Transverse colon (tissue), 4 donors: ENCODE data around the gene CFAP61. TPM values are rescaled to one million over a fixed set of nuclear protein-coding genes. Genes with fewer than 3 reads are reported as not detected.

Experiments used
- DNase-seq: peaks from one replicate; pipeline ENCODE4 v3.0.0-alpha.2; 2019
- H3K27ac ChIP-seq, 4 donors: fragments of 200-600 bp; sonication (generic); 2 replicates each; pipeline ENCODE4 v1.5.1; 2016 to 2018; ENCODE audit warnings: inconsistent platforms in 4 of 4
- H3K27me3 ChIP-seq: fragments of 200-600 bp; sonication (generic); 2 replicates; pipeline ENCODE4 v1.5.1; 2017; ENCODE audit warnings: inconsistent platforms
- H3K36me3 ChIP-seq, 4 donors: fragments of 200-600 bp; sonication (generic); 2 replicates each; pipeline ENCODE4 v1.5.1; 2017 to 2019; ENCODE audit warnings: inconsistent platforms in 4 of 4
- H3K4me1 ChIP-seq, 4 donors: fragments of 200-600 bp; sonication (generic); 2 replicates each; pipeline ENCODE4 v1.5.1; 2017 to 2020; ENCODE audit warnings: inconsistent platforms in 4 of 4
- H3K4me3 ChIP-seq, 4 donors: fragments of 200-600 bp; sonication (generic); 1 replicate in 1 of 4; 2 replicates in 3 of 4; pipeline versions ENCODE4 v1.5.1 to v1.6.1; 2017 to 2019; ENCODE audit warnings: inconsistent platforms in 4 of 4
- H3K9me3 ChIP-seq, 2 donors: fragments of 200-600 bp; sonication (generic); 2 replicates each; pipeline ENCODE4 v1.5.1; 2017 to 2019; ENCODE audit warnings: inconsistent platforms in 2 of 2
- EP300 ChIP-seq: sonication (generic); formaldehyde crosslinking; IDR thresholded peaks from one replicate; pipeline ENCODE4 v1.6.1; 2017; ENCODE audit warnings: antibody characterized with exemption, low read depth
- POLR2A ChIP-seq: fragments of 450-650 bp; IDR thresholded peaks from one replicate; pipeline ENCODE4 v1.6.1; 2016; ENCODE audit warnings: antibody characterized with exemption, mild to moderate bottlenecking, moderate library complexity
- POLR2AphosphoS5 ChIP-seq, 3 donors: sonication (generic); formaldehyde crosslinking; IDR thresholded peaks; one replicate each; pipeline ENCODE4 v1.6.1; 2016; ENCODE audit warnings: antibody characterized with exemption in 3 of 3
- WGBS, 2 donors: methylation state at CpG; one replicate each; pipeline ENCODE4 v1.1.5; 2018; ENCODE audit warnings: low coverage in 1 of 2; 5-methylcytosine and 5-hydroxymethylcytosine counted together
- in situ Hi-C, 4 donors: fragments of 200-750 bp; cut with MboI; loops; one replicate each; pipeline versions ENCODE4 v1.15.0 to v1.15.1; 2017; ENCODE audit warnings: low sequenced_read_pairs in 3 of 4, low pct_ligation_motif_present in 1 of 4, low pct_unique_long_range_greater_than_20kb in 1 of 4
- intact Hi-C: fragments of 100-400 bp; cut with DNase I; formaldehyde crosslinking; loops from one replicate; pipeline ENCODE4 v1.15.1; 2023; ENCODE audit warnings: low total_unique reads
- total RNA-seq, 4 donors: library from RNA; depleted of rRNA; stranded (reverse); fragments of >200 nt; gene quantifications; one replicate each; pipeline ENCODE4 v1.1.0, GENCODE V29; 2016
- TF ChIP-seq, protein P1 (sequence below), 5 experiments: fragments of 200-600 bp in 3 of 5; fragments of 450-650 bp in 2 of 5; sonication (generic) in 3 of 5; IDR thresholded peaks; 1 replicate in 2 of 5; 2 replicates in 3 of 5; pipeline ENCODE4 v1.5.1; 2016 to 2017; ENCODE audit warnings: antibody characterized with exemption in 5 of 5, inconsistent platforms in 3 of 5, mild to moderate bottlenecking in 2 of 5, moderate library complexity in 1 of 5

The CFAP61 gene
- total RNA-seq, 4 donors from 2014 or later, result 0.27 TPM; not detected in 3

DNA sequence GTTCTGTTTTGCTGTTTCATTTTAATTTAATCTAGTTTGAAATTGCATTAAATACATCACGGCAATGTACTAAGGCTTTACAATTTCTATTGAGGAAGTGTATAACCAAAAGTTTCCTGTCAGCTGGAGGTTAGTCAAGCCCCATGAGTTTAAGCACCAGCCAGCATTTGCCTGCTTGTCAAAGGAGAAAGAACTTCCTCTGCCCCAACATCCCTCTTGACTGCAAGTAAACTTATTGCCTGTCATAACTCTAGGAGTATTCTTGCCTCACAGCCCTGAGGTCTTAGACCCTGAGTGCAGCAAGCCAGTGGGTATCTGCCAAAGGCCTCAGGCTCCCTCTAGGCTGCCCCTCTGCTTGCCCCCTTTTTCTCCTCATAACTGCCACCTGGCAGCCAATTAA lies 208.8 kb downstream of the CFAP61 start:
- Histone ChIP-seq H3K9me3 (no peaks in the 10 kb centered on the region), H3K27ac (peak overlapping the region in 1 of 4 donors; percentile 27), H3K4me1 (no peaks in the 10 kb centered on the region), H3K36me3 (no peaks in the 10 kb centered on the region), H3K27me3 (no peaks in the 10 kb centered on the region), H3K4me3 (no peak overlapping the region)
- intact Hi-C loops (no loop called here), in situ Hi-C loops (no loop called here)
- TF ChIP-seq POLR2AphosphoS5 (IDR thresholded peaks at IDR 0.05) (no peak), POLR2A (no peak), EP300 (no peak)
- TF ChIP-seq, protein P1, sequence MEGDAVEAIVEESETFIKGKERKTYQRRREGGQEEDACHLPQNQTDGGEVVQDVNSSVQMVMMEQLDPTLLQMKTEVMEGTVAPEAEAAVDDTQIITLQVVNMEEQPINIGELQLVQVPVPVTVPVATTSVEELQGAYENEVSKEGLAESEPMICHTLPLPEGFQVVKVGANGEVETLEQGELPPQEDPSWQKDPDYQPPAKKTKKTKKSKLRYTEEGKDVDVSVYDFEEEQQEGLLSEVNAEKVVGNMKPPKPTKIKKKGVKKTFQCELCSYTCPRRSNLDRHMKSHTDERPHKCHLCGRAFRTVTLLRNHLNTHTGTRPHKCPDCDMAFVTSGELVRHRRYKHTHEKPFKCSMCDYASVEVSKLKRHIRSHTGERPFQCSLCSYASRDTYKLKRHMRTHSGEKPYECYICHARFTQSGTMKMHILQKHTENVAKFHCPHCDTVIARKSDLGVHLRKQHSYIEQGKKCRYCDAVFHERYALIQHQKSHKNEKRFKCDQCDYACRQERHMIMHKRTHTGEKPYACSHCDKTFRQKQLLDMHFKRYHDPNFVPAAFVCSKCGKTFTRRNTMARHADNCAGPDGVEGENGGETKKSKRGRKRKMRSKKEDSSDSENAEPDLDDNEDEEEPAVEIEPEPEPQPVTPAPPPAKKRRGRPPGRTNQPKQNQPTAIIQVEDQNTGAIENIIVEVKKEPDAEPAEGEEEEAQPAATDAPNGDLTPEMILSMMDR (IDR thresholded peaks at IDR 0.05), result no peak
- 37 to 75% methylated on average over 1 of the region's 1 CpG for WGBS, 2 donors
- no peak for DNase-seq

DNA sequence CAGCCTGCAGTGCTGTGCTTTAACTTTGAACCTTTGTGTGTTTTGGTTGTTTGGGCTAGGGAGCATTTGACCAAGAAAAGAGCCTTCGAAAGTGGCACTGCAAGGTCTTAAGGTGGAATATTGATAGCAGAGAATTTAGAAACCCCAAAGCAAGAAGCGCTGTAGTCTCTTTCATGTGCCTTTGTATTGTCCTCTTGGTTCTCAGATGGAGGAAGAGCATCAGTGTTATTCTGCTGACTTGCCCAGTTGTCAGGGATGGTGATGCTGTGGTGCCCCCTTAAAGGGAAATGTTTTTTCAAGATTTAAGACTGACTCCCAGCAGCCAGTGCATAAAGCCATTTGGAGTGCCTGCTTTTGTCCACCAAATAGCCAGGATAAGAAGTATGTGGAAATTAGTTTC lies 212.9 kb downstream of the CFAP61 start:
- no peak for DNase-seq
- Histone ChIP-seq H3K36me3 (no peaks in the 10 kb centered on the region), H3K9me3 (no peaks in the 10 kb centered on the region), H3K27ac (no peak overlapping the region), H3K4me1 (no peaks in the 10 kb centered on the region), H3K27me3 (no peaks in the 10 kb centered on the region), H3K4me3 (no peak overlapping the region)
- intact Hi-C loops, result no loop called here
- in situ Hi-C loops, result no loop called here
- TF ChIP-seq POLR2AphosphoS5 (IDR thresholded peaks at IDR 0.05) (no peak), POLR2A (no peak), EP300 (no peak)
- TF ChIP-seq, protein P1 (IDR thresholded peaks at IDR 0.05), result no peak
- 41 to 57% methylated on average over 2 of the region's 2 CpGs for WGBS, 2 donors

DNA sequence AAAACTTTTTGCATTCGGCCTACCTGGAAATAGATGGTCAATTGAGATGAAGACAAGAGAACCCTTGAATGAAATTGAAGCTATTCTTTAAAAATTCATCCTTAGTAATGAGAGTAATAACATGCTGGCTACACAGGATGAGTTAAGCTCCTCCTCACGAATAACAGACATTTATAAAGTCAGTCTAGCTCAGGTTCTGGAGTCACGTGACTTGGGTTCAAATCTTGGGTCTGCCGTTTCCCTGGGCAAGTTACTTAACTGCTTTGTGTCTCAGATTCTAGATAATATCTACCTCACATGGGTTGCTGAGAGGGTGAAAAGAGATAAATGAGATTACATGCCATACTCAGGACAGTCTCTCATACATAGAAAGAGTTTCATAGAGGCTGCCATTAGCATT lies 214.2 kb downstream of the CFAP61 start:
- Histone ChIP-seq H3K4me1 (no peaks in the 10 kb centered on the region), H3K36me3 (no peaks in the 10 kb centered on the region), H3K9me3 (no peaks in the 10 kb centered on the region), H3K27ac (no peak overlapping the region), H3K27me3 (no peaks in the 10 kb centered on the region), H3K4me3 (no peak overlapping the region)
- WGBS, 2 donors, result 79 to 86% methylated on average over 3 to 4 of the region's 4 CpGs
- no peak for TF ChIP-seq POLR2AphosphoS5 (IDR thresholded peaks at IDR 0.05)
- no peak for TF ChIP-seq EP300
- DNase-seq, result no peak
- intact Hi-C loops, result no loop called here
- in situ Hi-C loops, result no loop called here

DNA sequence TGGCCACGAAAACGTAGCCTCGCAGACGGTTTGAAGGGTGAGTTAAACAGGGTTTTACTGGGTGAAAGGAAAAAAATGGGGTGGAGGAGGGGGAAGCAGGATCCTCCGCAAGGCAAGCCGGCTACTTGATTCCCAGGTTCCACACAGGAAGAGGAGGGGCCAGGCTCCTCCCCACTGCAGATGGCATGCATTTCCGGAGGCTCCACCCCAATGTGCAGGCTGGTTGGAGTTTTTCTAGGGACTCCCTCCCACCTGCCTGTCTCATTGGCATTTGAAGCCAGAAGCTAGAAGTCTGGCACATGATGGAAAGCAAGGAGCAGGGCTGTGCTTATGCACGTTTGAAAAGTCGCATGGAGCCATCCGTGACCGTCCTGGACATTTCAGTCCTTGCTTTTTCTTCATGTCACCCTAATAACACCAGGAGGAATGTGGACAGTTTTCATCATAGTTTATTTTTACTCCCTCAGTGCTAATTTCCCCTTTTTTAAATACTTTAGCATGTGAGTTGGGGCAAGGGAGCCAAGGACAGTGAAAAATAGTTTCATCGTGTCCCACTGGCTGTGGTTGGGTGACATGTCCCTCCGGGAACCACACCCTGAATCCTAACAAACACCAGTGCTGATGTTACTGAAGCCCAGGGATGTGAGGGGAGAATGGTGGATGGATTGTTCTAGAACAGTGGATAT lies 215.5 kb downstream of the CFAP61 start:
- Histone ChIP-seq H3K27me3 (no peaks in the 10 kb centered on the region), H3K4me3 (no peak overlapping the region), H3K36me3 (no peaks in the 10 kb centered on the region), H3K9me3 (no peaks in the 10 kb centered on the region), H3K4me1 (no peaks in the 10 kb centered on the region), H3K27ac (no peak overlapping the region)
- in situ Hi-C loops, result no loop called here
- TF ChIP-seq EP300 (no peak), POLR2A (no peak), POLR2AphosphoS5 (IDR thresholded peaks at IDR 0.05) (no peak)
- TF ChIP-seq, protein P1 (IDR thresholded peaks at IDR 0.05), result no peak
- 64 to 79% methylated on average over 4 to 13 of the region's 13 CpGs for WGBS, 2 donors
- no peak for DNase-seq
- intact Hi-C loops, result no loop called here

DNA sequence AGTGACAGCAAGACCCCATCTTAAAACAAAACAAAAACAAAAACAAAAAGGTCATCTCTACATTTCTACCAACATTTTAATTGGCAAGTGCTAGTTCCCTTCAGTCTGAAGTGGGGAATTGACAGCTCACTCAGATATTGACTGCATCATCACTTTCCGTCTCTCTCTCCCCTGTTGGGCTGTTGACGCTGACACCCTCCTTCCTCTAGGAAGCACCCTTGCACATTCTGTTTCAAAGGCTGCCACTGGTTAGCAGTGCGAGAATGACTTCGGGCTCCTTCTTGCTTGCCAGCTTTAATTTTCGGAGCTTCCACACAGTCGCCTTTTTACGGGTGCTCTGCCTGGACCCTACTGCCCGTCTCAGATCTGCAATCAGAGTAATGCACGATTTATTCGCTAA lies 218.9 kb downstream of the CFAP61 start:
- H3K27me3 ChIP-seq, result no peaks in the 10 kb centered on the region
- no peaks in the 10 kb centered on the region for H3K4me1 ChIP-seq
- no peaks in the 10 kb centered on the region for H3K36me3 ChIP-seq
- H3K27ac ChIP-seq, result no peak overlapping the region
- in situ Hi-C loops (no loop called here), intact Hi-C loops (no loop called here)
- WGBS, 2 donors, result 88 to 92% methylated on average over 4 to 10 of the region's 10 CpGs
- no peak overlapping the region for H3K4me3 ChIP-seq
- no peak for DNase-seq
- no peak for TF ChIP-seq POLR2AphosphoS5 (IDR thresholded peaks at IDR 0.05)
- TF ChIP-seq, protein P1 (IDR thresholded peaks at IDR 0.05), result no peak
- no peak for TF ChIP-seq EP300
- no peak for TF ChIP-seq POLR2A
- no peaks in the 10 kb centered on the region for H3K9me3 ChIP-seq
